K562 (cell line): ENCODE data around the gene ABCF2. TPM values are rescaled to one million over a fixed set of nuclear protein-coding genes. Genes with fewer than 3 reads are reported as not detected.
A peak's percentile ranks its signal among the peaks of the same experiment; 100 is the strongest.

Source experiments
- ATF1 ChIP-seq, 2 experiments: fragments of 450-650 bp in 1 of 2; IDR thresholded peaks; 2 replicates each; pipeline ENCODE4 v1.6.1; 2016; ENCODE audit warnings: missing compliant biosample characterization in 1 of 2, missing genetic modification characterization in 1 of 2
- BCL6 ChIP-seq: fragments of 250-450 bp; sonication (Bioruptor Pico); IDR thresholded peaks from 2 replicates; pipeline ENCODE4 v1.4.0; 2020
- CAMTA2 ChIP-seq: fragments of 250-450 bp; sonication (Bioruptor Pico); conservative IDR thresholded peaks from 2 replicates; pipeline ENCODE4 v1.5.1; 2022
- COPS2 ChIP-seq: fragments of 450-650 bp; conservative IDR thresholded peaks from 2 replicates; pipeline ENCODE4 v1.6.1; 2016; ENCODE audit warnings: mild to moderate bottlenecking, moderate library complexity
- EHMT2 ChIP-seq: fragments of 450-650 bp; IDR thresholded peaks from 2 replicates; pipeline ENCODE4 v1.6.1; 2018; ENCODE audit warnings: antibody characterized with exemption
- ETV1 ChIP-seq: fragments of 450-650 bp; conservative IDR thresholded peaks from 2 replicates; pipeline ENCODE4 v1.6.1; 2016; ENCODE audit warnings: missing genetic modification characterization, control low read depth, low read depth, missing compliant biosample characterization
- FOXO4 ChIP-seq: fragments of 450-650 bp; formaldehyde crosslinking; IDR thresholded peaks from 2 replicates; pipeline ENCODE4 v1.4.0; 2020; ENCODE audit warnings: mild to moderate bottlenecking, moderate library complexity
- GABPB2 ChIP-seq: fragments of 250-450 bp; sonication (Bioruptor Pico); conservative IDR thresholded peaks from 2 replicates; pipeline ENCODE4 v1.5.1; 2021; ENCODE audit warnings: mild to moderate bottlenecking
- HMG20B ChIP-seq: fragments of 250-450 bp; sonication (Bioruptor Pico); IDR thresholded peaks from 2 replicates; pipeline ENCODE4 v1.5.0; 2021; ENCODE audit warnings: mild to moderate bottlenecking
- LCOR ChIP-seq: sonication (generic); formaldehyde crosslinking; IDR thresholded peaks from 2 replicates; pipeline ENCODE4 v1.8.0; 2022; ENCODE audit warnings: mild to moderate bottlenecking, missing genetic modification reagents
- MBD2 ChIP-seq: sonication (generic); IDR thresholded peaks from 2 replicates; pipeline ENCODE4 v1.6.1; 2016; ENCODE audit warnings: low read depth, borderline replicate concordance
- MCM3 ChIP-seq: fragments of 450-650 bp; IDR thresholded peaks from 2 replicates; pipeline ENCODE4 v1.6.1; 2016
- NFIX ChIP-seq: fragments of 250-450 bp; sonication (Bioruptor Pico); IDR thresholded peaks from 2 replicates; pipeline ENCODE4 v1.4.0; 2020; ENCODE audit warnings: low read depth, mild to moderate bottlenecking, moderate library complexity
- POLR2A ChIP-seq: fragments of 450-650 bp; conservative IDR thresholded peaks from 2 replicates; pipeline ENCODE4 v1.6.1; 2016
- POLR2H ChIP-seq: IDR thresholded peaks from 2 replicates; pipeline ENCODE4 v1.6.1; 2016; ENCODE audit warnings: missing genetic modification characterization, low read depth, mild to moderate bottlenecking, control low read depth, missing compliant biosample characterization, moderate library complexity
- PTRF ChIP-seq: fragments of 450-650 bp; IDR thresholded peaks from 2 replicates; pipeline ENCODE4 v1.6.1; 2016; ENCODE audit warnings: mild to moderate bottlenecking, missing genetic modification characterization, missing compliant biosample characterization
- RBM34 ChIP-seq: fragments of 200-400 bp; formaldehyde crosslinking; IDR thresholded peaks from 2 replicates; pipeline ENCODE4 v1.6.1; 2018; ENCODE audit warnings: low read length, borderline replicate concordance; ENCODE audit not compliant: insufficient read depth
- SLC30A9 ChIP-seq: fragments of 250-450 bp; sonication (Bioruptor Pico); IDR thresholded peaks from 2 replicates; pipeline ENCODE4 v1.8.0; 2022; ENCODE audit warnings: mild to moderate bottlenecking, moderate library complexity
- TAF1 ChIP-seq: IDR thresholded peaks from 2 replicates; pipeline ENCODE4 v1.6.1; 2011; ENCODE audit warnings: mild to moderate bottlenecking, low read length, moderate library complexity; ENCODE audit not compliant: insufficient read depth, control insufficient read depth, severe bottlenecking; ENCODE audit errors: extremely low read depth
- TCF15 ChIP-seq: fragments of 250-450 bp; sonication (Bioruptor Pico); IDR thresholded peaks from 2 replicates; pipeline ENCODE4 v1.8.0; 2022; ENCODE audit warnings: moderate library complexity, mild to moderate bottlenecking, inconsistent platforms
- TFE3 ChIP-seq: fragments of 450-650 bp; formaldehyde crosslinking; IDR thresholded peaks from 2 replicates; pipeline ENCODE4 v1.4.0; 2020; ENCODE audit warnings: mild to moderate bottlenecking, mixed read lengths
- USF1 ChIP-seq: sonication (generic); formaldehyde crosslinking; IDR thresholded peaks from 2 replicates; pipeline ENCODE4 v1.9.0; 2022; ENCODE audit warnings: mild to moderate bottlenecking, missing genetic modification reagents
- ZNF239 ChIP-seq: fragments of 250-450 bp; sonication (Bioruptor Pico); IDR thresholded peaks from 2 replicates; pipeline ENCODE4 v1.4.0; 2020; ENCODE audit warnings: mild to moderate bottlenecking
- ZNF253 ChIP-seq: fragments of 250-450 bp; sonication (Bioruptor Pico); conservative IDR thresholded peaks from 2 replicates; pipeline ENCODE4 v1.6.1; 2021; ENCODE audit warnings: mild to moderate bottlenecking
- ZNF589 ChIP-seq: fragments of 200-800 bp; sonication (Bioruptor generic); IDR thresholded peaks from 2 replicates; pipeline ENCODE4 v1.6.1; 2016; ENCODE audit warnings: low read depth, missing genetic modification characterization, missing compliant biosample characterization
- ZNF644 ChIP-seq: fragments of 200-800 bp; sonication (Bioruptor generic); IDR thresholded peaks from 2 replicates; pipeline ENCODE4 v1.6.1; 2016; ENCODE audit warnings: low read depth, missing genetic modification characterization, missing compliant biosample characterization
- ZNF778 ChIP-seq: fragments of 450-650 bp; formaldehyde crosslinking; IDR thresholded peaks from 2 replicates; pipeline ENCODE4 v1.4.0; 2020; ENCODE audit warnings: mild to moderate bottlenecking, moderate library complexity
- polyA plus RNA-seq, 8 experiments: library from polyadenylated mRNA; depleted of rRNA in 4 of 8; stranded (reverse) in 5 of 8; unstranded in 3 of 8; fragments of >200 nt; fragmentation: Nextera tagmentation in 2 of 8; fragmentation: Illumina TruSeq in 1 of 8; extraction: Ambion mirVana in 2 of 8; extraction: Trizol in 1 of 8; gene quantifications; 2 replicates each; pipeline versions ENCODE4 v1.2.1 to v1.2.3, GENCODE V29; 2011 to 2014; ENCODE audit warnings: inconsistent platforms in 1 of 8, missing spikeins in 1 of 8
- total RNA-seq, 7 experiments: library from RNA; depleted of rRNA in 6 of 7; stranded (reverse); fragments of >200 nt in 6 of 7; fragmentation: Illumina TruSeq in 2 of 7; extraction: Trizol in 2 of 7; gene quantifications; 2 replicates each; pipeline versions ENCODE4 v1.2.1 to v1.2.3, GENCODE V29; 2011 to 2021; ENCODE audit warnings: low replicate concordance in 1 of 7

The ABCF2 gene
- total and polyA plus RNA-seq, 9 of the 15 experiments (the other 6 are each of a cell fraction or from before 2014, with no cell fraction given) = 62.1 to 224 (median 113) TPM

GRCh38 chr7:151172273-151173141 lies 54.5 kb downstream of the ABCF2 start (continued):
- TF ChIP-seq ZNF239 (CRISPR knock-in tag) (no peak), ZNF589 (CRISPR knock-in tag) (no peak), MBD2 (no peak), POLR2H (tag) (no peak), ZNF253 (CRISPR knock-in tag) (no peak), BCL6 (CRISPR knock-in tag) (no peak), GABPB2 (no peak), RBM34 (no peak), TAF1 (no peak), LCOR (CRISPR knock-in tag) (peak; percentile 96), COPS2 (no peak), ATF1 (CRISPR knock-in tag; IDR thresholded peaks at IDR 0.05) (peak; percentile 60; the same call in 1 of the 2 replicates), ATF1 (tag; IDR thresholded peaks at IDR 0.05) (peak; percentile 82), ZNF644 (tag) (no peak), SLC30A9 (CRISPR knock-in tag) (no peak), ZNF778 (CRISPR knock-in tag) (no peak), USF1 (CRISPR knock-in tag) (no peak), ETV1 (tag) (no peak), HMG20B (CRISPR knock-in tag) (no peak), EHMT2 (no peak), CAMTA2 (CRISPR knock-in tag) (no peak), NFIX (no peak), MCM3 (no peak), POLR2A (no peak), TFE3 (no peak), TCF15 (CRISPR knock-in tag) (no peak), PTRF (tag) (no peak), FOXO4 (CRISPR knock-in tag) (no peak)
